NCI-H1092 treated with DMSO at 0.1 percent for 48 hours (cell line): ENCODE results near the gene TNNT3.
"Not testable (repeated sequence)": the region's sequence is repeated elsewhere in the genome, so short reads cannot be mapped to it uniquely, and the experiment has no call there.

Experiments used
- DNase-seq: peaks from one replicate; lab custom pipeline; 2025; lab: John Stamatoyannopoulos, UW

Gene TNNT3

DNA sequence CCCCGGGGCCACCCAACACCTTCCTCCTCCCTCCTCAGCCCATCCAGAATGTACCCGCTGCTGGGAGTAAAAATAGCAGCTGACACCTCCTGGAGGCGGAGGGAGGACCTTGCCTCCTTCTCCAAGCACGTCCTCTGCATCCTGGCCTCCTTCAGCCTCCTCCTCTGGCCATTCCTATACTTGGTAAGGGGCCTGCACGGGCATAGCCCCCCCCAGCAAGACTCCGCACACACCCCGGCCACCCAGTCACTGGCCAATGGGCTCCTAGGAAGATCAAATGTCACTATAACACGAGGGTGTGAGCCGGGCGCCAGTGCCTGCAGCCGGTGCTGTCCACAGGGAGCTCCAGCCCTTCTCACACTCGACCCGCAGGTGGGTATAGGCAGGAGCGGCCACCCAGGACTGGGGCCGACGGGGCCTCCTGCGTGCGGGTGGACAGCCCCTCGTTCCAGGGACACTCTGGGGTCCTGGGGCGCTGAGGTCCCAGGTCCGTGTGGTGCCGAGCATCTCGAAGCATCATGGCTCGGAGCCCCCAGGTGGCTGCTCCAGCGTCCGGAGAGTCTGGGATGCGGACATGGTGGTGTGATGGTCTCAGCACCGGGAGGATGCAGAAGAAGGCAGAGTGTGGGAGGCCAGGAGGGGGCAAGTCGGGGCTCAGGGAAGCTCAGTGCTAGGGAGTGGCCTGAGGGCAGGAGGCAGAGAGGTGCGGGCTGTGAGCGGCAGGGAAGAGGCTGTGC is at the start of gene TNNT3:
Gene TNNT3 (plus strand): TSS at position 313 of the 737 bp plus-strand sequence. CDS start 3,172 bp downstream, outside the sequence.
- no peak for DNase-seq

DNA sequence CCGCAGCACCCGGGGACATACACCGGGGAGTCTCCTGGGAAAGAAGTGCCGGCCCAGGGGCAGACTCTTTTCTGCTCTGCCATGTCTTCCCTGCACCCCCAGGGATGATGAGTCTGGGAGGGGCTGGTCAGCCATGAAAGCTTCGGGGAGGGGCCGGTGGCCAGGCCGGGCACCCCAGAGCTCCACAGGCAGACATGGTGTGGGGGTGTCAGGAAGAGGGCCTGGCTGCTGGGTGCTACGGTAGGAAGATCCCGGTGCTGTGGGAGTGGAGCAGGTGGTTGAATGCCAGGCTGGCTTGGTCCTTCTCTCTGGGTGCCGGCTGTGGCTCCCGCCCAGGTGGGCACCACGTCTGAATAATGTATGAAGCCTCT is 49.2 kb upstream of the TNNT3 start:
- no peak for DNase-seq

DNA sequence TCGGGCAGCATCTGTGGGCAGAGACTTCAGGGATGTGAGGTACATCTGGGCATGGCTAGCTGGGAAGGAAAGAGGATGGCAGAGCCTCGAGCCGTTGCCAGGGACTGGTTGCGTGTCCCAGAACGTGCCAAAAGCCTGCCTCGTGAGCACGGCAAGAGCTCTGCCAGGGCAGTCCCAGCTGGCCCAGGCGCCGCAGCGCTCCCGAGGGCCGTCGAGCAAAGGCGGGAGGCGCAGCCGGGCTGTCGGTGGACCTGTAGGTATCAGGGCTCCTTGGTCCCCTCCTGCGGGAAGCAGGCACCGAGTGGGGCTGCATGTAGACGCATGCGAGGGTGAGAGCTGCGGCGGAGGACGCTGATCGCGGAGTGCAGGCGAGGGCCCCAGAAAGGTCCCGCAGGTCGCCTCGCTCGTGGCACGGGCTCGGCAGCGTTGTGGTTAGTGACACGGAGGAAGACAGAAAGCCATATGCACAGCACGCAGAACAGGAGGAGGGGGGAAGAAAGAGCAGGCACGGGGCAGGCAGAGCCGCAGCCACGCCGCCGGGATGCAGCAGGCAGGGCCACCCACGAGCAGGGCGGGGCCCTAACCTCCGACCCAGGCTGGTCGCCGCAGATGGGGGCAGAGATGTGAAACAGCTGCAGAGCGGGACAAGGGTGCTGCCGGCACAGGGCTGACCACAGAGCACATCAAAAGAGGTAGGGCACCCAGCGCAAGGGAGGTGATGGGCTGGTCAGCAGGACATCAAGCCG is 48.6 kb upstream of the TNNT3 start:
- no peak for DNase-seq

DNA sequence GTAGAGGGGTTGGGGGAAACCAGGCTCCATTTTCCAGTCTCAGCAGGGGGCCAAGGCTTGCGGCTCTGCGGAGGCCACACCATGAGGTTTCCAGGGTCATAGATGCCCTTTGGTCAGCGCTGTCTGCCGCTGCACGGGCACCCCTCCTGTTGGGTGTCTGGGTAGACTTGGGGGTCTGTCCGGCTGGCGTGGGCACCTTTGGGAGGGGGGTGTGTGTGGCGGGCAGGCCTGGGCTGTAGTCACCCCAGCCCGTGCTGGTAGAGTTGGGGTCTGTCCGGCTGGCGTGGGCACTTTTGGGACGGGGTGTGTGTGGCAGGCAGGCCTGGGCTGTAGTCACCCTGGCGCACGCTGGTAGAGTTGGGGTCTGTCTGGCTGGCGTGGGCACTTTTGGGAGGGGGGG is 48.0 kb upstream of the TNNT3 start:
- no peak for DNase-seq

DNA sequence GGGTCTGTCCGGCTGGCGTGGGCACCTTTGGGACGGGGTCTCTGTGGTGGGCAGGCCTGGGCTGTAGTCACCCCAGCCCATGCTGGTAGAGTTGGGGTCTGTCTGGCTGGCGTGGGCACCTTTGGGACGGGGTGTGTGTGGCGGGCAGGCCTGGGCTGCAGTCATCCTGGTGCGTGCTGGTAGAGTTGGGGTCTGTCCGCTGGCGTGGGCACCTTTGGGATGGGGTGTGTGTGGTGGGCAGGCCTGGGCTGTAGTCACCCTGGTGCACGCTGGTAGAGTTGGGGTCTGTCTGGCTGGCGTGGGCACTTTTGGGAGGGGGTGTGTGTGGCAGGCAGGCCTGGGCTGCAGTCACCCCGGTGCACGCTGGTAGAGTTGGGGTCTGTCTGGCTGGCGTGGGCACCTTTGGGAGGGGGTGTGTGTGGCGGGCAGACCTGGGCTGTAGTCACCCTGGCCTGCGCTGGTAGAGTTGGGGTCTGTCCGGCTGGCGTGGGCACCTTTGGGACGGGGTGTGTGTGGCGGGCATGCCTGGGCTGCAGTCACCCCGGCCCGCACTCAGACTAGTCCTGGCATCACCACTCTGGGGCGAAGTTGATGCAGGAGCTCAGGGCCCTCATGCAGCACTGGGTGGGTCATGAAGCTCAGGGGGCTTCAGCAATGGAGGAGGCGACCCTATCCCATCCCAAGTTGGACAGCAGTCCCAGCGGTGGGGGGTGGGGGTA is 47.1 kb upstream of the TNNT3 start:
- DNase-seq = no peak

DNA sequence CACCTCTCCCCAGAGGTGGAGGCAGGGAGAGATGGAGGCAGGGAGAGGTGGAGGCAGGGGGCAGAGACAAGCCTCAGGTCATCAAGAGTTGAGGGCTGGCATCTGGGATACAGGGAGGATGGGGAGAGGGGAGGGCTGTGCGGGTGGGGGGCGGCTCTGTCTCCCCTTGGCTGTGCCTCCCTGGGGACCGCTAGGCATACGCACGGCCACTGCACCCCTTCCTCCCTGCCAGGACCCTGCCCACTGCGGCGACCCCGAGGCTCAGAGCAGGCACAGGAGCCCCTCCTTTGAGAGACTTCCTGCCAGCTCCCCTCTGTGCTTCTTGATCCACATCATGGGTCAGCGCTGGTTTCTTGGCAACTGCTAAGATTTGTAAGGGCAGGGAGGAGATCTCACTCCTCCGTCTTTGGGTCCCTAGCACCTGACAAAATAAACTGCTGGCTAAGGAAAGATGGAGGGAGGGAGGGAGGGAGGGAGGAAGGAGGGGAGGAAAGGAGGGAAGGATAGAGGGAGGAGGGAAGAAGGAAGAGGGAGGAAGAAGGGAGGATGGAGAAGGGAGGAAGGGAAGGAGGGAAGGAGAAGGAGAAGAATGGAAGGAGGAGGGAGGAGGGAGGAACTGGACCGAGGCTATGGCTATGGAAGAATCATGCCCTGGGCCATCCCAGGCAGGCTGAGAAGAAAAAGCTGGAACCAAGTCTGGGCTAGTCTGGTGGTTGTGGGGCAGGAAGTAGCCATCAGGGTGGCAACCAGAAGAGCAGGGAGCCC is 46.3 kb upstream of the TNNT3 start:
- DNase-seq = no peak

DNA sequence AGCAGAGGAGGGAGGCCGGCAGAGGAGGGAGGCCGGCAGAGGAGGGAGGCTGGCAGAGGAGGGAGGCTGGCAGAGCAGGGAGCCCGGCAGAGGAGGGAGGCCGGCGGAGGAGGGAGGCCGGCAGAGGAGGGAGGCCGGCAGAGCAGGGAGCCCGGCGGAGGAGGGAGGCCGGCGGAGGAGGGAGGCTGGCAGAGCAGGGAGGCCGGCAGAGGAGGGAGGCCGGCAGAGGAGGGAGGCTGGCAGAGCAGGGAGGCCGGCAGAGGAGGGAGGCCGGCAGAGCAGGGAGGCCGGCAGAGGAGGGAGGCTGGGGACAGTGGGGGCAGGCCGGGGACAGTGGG is 45.7 kb upstream of the TNNT3 start:
- DNase-seq = not testable (repeated sequence)

DNA sequence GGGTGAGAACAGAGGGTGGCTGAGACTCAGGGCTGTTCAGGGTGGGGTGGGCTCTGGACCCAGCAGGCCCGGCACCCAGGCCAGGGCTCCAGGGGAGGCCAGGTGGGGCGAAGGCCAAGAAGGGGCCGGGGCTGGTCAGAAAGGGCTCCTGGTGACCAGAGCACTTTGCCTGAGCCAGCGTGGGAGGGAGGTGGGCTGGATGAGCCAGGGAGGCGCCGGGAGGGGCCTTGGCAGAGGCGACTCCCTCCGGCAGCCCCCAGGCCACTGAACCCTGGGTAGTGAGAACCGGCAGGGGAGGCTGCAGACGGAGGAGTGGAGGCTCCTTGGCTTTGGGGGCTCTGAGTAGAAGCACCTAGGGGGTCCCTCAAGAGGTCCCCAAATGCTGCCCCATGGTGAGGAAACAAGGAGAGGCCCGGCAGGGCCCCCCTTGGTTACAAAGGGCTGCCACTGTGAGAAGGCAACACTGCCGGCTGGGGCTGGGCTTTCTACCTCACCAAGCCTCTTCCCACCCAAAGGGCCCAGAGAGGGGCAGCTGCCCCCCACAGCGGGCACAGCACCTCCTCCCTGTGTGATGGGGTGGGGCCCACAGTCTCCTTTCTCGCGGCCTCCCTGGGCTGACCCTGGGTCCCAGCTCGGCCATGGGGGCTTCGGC is 44.9 kb upstream of the TNNT3 start:
- DNase-seq = not testable (repeated sequence)

DNA sequence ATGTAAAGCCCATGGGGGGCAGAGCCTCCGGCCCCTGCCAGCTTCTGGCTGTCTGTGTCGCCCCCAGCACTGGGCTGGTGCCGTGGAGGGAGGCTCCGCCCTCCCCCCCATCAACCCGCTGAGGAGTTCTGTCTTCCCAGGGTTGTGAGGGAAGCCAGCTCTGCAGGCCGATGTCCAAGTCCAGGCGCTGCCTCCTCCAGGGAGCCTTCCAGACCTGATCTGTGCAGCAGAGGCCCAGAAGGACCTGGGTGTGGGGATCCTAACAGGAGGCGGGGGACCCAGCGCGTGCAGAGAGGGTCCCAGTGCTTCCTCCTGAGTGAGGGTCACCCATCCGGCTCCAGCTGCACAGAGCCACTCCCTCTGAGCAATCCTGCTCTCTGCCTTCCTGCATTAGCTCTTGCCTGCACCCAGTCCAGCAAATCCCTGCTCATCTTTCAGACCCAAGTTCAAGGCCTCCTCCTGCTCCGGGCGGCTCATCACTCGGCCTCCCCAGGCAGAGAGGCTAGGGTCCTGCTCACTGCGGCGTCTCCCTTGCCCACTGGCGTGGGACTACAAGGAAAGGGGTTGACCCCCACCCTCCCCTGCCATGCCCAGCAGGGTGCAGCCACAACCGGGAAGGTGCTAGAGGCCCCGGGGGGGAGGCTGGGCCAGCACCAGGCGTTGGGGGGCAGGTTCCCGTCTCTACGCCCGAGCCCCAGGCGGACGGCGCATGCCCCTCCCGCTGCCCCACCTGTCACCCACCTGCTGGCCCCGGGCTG is 44.2 kb upstream of the TNNT3 start:
- DNase-seq = peak; percentile 14

DNA sequence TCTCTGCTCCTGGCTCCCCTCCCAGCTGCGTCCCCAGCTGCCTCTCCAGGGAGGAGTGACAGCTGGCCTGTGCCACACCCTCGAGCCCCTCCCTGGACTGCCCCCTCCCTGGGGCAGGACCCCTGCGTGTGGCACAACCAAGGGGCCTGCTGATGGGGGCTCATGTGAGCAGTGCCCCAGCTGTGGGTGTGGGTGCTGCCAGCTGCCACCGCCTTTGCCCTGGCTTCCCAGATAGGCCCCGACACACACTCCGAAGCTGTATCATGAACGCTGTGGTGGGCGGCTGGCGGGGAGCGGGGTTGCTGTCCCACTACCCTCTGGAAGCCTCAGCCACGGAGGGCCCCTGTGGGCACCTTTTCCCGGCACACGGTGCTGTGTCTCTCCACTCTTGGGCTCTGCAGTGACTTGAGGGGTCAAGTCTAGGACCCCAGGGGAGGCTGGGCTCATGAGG is 43.6 kb upstream of the TNNT3 start:
- DNase-seq = not testable (repeated sequence)

DNA sequence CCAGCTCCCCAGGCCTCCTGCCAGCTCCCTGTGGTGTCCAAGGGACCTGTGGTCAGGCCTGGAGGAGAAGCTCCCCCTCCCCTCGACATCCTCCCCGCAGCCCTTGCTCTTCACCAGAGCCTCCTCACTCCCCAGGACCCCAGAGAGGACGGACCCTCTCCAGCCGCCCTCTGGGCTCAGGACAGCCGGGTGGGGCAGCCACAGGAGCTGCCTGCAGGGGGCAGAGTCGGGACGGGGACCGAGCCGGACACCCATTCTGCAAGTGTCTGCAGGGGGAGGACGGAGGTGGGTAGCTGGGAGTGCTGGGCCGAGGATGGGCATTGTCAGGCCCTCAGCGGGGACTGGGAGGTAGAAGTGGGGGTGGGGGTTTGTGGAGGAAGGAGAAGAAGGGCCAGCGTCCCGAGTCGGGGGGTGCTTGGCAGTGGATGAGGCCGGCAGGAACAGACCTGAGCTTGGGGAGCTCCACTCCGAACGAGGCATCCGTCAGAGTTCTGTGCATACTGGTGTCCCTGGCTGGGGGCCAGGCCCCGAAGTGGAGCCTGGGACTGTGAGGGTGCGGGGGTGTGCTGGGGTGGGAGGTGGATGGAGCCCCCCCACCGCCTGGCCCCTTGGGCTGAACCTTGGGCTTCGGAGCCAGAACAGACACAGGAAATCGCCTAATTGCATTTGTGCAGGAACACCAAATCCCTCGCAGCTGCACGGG is 43.0 kb upstream of the TNNT3 start:
- no peak for DNase-seq

DNA sequence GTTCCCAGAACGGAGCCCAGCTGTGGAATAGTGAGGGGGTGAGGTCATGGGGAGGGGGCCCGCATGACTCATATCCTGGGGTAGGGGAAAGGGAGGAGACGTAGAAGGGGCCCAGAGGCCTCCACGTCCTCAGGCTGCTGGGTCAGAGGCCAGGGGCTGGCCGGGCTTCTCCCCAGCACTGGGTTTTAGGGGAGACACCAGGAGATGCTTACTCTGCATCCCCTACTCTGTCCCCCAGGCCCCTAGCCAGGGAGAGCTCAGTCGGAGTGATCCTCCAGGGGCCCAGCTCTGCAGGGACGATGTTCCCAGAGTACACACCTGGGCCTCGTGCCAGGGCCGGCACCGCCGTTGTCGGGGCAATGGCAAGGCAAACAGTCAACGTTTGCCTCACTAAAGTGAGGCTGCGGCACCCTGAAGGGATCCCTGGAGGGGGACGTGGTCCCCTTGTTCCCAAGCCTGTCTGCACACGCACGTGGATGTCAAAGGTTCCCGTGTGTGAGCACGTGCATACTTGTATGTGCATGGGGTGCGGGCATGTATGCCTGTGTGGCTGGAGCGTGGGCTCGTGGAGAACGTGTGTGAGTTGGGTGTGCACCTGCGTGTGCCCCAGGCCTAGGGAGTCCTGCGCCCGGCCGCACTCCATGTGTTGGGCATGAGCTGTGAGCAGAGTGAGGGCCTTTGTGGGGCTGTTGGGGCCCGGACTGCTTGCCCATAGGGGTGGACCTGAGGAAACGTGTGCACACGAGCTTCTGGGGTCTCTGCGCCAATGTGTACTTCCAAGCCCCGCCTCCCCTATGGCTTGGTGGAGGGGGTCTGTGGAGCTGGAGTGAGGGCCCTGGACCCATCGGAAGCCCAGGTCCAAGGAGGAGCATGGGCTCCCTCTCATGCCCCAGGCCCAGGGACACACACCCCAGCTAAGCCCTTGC is 42.0 kb upstream of the TNNT3 start:
- peak; percentile 40 for DNase-seq

DNA sequence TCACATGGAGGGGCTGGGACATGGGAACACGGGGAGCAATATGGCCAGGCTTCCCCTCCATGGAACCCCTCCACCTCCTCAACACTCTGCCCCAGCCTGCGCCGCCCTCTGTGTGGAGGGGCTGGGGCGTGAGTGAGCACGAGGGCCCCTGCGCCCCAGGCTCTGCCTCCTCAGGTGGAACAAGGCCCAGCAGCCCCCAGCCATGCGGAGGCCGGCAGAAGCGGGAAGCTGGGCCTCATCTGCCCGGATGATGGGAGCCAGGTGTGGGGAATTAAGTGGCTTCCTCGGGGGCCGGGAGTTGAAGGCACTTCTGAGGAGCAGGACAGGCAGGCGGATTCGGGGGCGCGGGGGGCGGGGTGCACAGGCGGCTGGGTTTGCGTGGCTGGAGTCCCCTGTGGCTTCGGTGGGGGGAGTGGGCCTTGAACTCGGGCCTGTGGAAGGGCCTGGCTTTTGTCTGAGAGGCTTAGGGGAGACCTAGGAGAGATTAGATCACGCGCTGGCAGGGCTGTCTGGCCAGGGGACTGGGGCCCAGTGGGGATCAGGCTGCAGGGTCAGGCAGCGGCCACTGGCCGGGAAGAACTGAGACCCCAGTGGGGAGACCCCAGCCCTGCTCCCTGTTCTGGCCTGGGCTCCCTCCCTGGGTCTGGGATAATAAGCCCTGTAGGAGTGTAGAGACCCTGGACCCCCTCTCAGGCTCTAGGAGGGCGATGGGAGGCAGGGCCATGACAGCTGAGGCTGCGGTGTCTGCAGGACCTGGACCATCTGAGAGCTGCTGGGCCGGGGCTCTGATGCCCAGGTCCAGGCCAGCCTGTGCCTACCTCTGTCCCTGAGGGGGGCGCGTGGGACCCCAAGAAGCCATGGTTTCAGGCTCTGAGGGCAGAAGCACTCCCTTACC is 41.1 kb upstream of the TNNT3 start:
- DNase-seq = no peak

DNA sequence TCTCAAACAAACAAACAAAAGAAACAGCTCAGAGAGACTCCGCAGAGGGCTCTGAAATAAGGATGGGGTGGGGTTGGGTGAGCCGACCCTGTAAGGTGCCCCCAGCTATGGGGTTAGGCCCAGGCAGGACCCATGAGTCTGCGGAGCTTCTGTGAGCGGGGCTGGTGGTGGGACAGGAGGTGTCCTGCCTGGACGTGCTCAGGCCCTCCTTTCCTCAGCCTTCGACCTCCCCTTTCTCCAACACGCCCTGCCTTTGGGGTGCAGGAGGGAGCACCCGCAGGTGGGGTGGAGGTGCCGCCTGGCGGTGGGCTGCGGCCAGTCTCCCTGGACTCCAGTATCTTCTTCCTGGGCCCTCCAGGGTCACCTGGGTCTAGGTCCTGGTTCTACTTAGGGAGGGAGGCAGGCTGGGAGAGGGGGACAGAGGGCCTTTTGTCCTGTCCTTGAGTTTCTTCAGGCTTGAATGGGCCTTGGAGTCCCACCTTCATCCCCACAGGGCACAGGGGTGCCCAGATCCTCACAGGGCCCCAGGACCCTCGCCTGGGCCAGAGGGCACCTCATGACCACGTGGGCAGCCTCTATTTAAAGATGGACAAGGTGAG is 40.1 kb upstream of the TNNT3 start:
- DNase-seq = no peak

DNA sequence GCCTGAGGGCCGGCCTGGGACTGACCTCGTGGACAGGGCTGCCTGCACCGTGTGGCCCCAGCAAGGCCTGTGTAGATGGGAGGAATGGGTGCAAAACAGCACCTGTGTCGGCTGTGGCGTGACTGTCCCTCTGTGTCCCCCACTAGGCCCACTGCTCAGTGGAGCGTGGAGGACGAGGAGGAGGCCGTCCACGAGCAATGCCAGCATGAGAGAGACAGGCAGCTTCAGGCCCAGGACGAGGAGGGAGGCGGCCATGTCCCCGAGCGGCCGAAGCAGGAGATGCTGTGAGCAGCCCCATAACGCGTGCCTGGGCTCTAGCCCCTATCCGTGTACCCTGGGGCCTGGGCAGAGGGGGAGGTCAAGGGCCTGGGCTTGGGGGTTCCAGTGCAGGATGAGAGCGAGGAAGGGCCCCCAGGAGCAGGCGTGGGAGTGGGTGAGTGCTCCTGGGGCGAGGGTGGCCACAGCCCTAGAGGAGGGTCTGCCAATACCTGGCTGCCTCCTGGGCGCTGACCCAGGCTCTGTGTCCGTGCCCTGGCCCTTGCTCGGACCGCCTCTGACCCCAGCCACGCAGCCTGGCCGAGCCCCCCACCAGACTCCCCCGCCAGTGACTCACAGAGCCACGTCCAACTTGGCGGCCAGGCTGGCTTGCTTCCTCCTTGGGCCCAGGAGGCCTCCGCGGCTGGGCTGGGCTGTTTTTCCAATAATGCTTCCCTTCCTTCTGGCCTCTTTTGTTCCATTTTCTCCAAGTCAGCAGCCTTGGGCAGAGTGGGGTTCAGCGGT is 39.4 kb upstream of the TNNT3 start:
- DNase-seq = no peak

DNA sequence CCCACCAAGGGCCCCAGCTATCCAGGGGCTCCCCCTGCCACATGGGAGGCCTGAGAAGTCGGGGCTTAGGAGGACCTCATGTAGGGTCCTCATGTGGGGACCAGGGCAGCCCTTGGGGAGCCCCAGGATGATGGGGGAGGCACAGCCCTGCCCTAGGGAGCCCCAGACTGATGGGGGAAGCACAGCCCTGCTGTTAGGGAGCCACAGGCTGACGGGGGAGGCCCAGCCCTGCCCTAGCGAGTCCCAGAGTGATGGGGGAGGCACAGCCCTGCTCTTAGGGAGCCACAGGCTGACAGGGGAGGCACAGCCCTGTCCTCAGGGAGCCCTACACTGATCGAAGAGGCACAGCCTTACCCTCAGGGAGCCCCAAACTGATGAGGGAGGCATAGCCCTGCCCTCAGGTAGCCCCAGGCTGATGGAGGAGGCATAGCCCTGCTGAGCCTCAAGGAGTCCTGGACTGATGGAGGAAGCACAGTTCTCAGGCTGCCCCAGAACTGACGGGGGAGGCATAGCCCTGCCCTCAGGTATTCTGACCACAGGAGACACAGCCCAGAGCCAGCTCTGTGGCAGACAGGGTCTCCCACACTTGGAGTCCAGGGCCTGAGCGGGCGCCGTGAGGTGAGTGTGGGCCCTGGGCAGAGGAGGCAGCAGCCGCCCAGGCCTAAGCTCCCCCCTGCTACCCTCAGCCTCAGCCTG is 38.6 kb upstream of the TNNT3 start:
- no peak for DNase-seq
